Fibroblast of mammary gland (primary cell): ENCODE data around the gene ZNF714.
A peak's percentile ranks its signal among the peaks of the same experiment; 100 is the strongest.

ENCODE experiments used
- DNase-seq: peaks from one replicate; pipeline ENCODE4 v3.0.0-alpha.2; 2010; ENCODE audit warnings: low read depth
- H3K4me3 ChIP-seq: 2 replicates; pipeline ENCODE4 v1.5.1; 2011; ENCODE audit warnings: low read depth, mild to moderate bottlenecking, low read length, moderate library complexity; ENCODE audit not compliant: control insufficient read depth
- CTCF ChIP-seq: conservative IDR thresholded peaks from 2 replicates; pipeline ENCODE4 v1.5.1; 2011; ENCODE audit warnings: low read depth, low read length, inconsistent platforms; ENCODE audit not compliant: control insufficient read depth, insufficient read depth

Gene ZNF714

GRCh38 chr19:21109116-21109515, 27.1 kb downstream of the ZNF714 start:
- H3K4me3 ChIP-seq, result no peak overlapping the region
- peak; percentile 46 for DNase-seq
- no peak for TF ChIP-seq CTCF

- no peak overlapping the region for H3K4me3 ChIP-seq
- no peak for DNase-seq
- no peak for TF ChIP-seq CTCF
Measured at GRCh38 chr19:21110183-21110582, 28.2 kb downstream of the ZNF714 start.

GRCh38 chr19:21115430-21115829, 33.4 kb downstream of the ZNF714 start:
- no peak for TF ChIP-seq CTCF
- H3K4me3 ChIP-seq, result no peak overlapping the region
- no peak for DNase-seq

GRCh38 chr19:21117041-21117907, 35.3 kb downstream of the ZNF714 start:
- no peak for TF ChIP-seq CTCF
- no peak overlapping the region for H3K4me3 ChIP-seq
- DNase-seq, result no peak

GRCh38 chr19:21126078-21126477, 44.1 kb downstream of the ZNF714 start:
- no peak for DNase-seq
- TF ChIP-seq CTCF, result no peak
- H3K4me3 ChIP-seq, result no peak overlapping the region

GRCh38 chr19:21127001-21127400, 45.0 kb downstream of the ZNF714 start:
- TF ChIP-seq CTCF, result no peak
- no peak for DNase-seq
- H3K4me3 ChIP-seq, result no peak overlapping the region

GRCh38 chr19:21127898-21128297, 45.9 kb downstream of the ZNF714 start:
- no peak for TF ChIP-seq CTCF
- no peak for DNase-seq
- no peak overlapping the region for H3K4me3 ChIP-seq
